GM19468 (cell line): Measurements from ENCODE around the gene NUP62.

ENCODE experiments used
- ATAC-seq: cut with Tn5 transposase; IDR thresholded peaks from one replicate; pipeline ENCODE4 v1.9.1; 2021; ENCODE audit warnings: mild to moderate bottlenecking, moderate library complexity, moderate number of reproducible peaks; ENCODE audit not compliant: unreplicated experiment; ENCODE audit errors: extremely low read depth

NUP62 gene

DNA sequence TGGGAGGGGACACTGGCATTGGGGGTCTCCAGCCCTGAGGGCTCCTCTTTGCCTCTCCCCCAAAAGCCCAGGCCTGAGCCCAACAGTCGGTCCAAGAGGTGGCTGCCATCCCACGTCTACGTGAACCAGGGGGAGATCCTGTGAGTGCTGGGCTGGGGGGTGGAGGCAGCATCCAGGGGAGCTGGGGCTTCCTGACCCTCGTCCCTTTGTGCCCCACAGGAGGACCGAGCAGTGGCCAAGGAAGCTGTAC, 71.5 kb downstream of the NUP62 start:
- no peak for ATAC-seq

DNA sequence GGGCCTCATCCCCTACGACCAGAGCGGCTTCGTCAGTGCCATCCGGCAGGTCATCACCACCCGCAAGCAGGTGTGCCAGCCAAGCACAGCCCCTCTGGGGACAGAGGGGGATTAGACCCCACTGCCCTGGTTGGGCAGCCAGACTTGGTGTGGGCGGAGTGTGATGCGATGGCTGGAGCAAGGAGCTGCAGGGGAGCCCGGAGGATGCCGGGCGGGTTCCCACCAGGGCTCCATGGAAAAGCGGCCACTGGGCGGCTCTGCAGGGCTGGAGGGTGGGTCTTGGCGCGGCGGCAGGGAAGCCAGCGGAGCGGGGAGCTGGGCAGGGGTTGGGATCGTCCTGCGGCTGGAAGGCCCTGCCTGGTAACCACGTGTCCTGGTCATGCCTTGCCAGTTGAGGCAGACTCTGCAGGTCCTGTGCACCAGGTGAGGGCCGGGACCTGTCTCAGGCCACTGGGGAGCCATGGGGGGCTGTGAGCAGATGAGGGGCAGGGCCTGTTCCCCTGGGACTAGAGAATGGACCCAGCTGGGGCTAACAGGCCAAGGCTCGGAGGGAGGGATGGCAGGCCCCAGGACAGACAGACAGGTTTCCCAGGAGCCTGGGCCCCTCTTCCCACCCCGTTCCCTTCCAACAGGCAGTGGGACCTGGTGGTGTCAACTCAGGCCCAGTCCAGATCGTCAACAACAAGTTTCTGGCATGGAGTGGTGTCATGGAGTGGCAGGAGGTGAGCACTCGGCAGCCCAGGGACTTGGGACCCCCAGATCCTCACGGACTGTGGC, 72.1 kb downstream of the NUP62 start:
- no peak for ATAC-seq
